NCI-H2171 (cell line): ENCODE measurements around the gene TSPAN12.
"Not testable (repeated sequence)": the region's sequence is repeated elsewhere in the genome, so short reads cannot be mapped to it uniquely, and the experiment has no call there.

Experiments
- DNase-seq: peaks from one replicate; lab custom pipeline; 2025; lab: John Stamatoyannopoulos, UW

TSPAN12 gene

GRCh38 chr7:120805636-120806388, 52.1 kb downstream of the TSPAN12 start:
- DNase-seq, result peak; percentile 35

DNA sequence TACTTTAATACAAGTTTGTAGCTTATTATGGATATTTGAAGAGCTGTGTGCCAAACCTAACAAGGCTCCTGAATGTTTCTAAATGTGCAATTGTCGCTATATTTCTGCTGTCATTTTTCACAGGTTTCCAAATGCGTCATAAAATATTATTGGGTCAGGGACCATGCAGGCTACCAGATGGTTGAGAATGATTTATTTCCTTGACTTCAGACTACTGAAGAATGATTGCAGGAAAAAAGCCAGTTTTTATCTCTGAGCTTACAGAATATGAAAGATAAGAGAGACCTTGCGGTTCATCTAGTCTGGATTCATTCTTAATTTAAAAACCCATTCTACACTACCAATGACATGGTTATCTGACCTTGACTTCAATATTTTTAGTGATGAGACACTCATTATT, 55.2 kb downstream of the TSPAN12 start:
- DNase-seq, result no peak

GRCh38 chr7:120799813-120800475, 58.0 kb downstream of the TSPAN12 start:
- DNase-seq, result no peak

DNA sequence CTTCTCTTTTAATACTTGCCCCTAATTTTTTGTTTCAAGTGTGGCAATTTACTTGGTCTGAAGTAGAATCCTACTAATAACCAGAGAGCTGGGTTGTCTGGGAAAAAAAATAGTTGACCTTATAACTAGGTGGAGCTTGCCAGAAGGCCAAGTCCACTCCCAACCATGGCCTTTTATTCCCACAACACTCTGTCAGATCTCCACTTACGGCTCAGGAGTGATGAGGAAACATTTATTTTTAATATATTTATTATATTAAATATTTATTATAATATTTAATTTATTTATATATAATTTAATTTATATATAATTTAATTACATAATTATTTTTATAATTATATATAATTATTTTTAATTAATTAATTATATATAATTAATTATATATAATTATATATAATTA, 58.8 kb downstream of the TSPAN12 start:
- no peak for DNase-seq

GRCh38 chr7:120797026-120797645, 60.8 kb downstream of the TSPAN12 start:
- no peak for DNase-seq

DNA sequence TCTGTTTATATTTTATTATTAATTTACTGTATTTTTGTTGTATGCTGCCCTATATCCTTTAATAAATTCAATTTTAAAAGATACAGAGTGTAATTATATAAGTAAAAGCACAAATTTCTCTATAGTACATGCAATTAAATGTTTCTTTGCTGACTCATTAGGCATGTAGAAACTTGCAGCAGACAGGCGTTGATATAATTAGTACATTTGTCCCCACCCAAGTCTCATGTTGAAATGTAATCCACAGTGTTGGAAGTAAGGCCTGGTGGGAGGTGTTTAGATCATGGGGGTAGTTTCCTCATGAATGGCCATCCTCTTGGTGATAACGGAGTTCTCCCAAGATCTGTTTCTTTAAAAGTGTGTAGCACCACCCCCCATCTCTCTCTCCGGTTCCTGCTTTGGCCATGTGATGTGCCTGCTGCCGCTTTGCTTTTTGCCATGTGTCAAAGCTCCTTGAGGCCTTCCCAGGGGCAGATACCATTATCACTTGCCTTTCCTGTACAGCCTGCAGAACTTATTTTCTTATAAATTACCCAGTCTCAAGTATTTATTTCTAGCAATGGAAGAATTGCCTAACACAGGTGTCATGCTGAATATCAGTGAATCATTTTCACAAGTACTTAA, 63.7 kb downstream of the TSPAN12 start:
- peak; percentile 1 for DNase-seq

- no peak for DNase-seq
These were observed 64.6 kb downstream of the TSPAN12 start for GRCh38 chr7:120793213-120793936.

DNA sequence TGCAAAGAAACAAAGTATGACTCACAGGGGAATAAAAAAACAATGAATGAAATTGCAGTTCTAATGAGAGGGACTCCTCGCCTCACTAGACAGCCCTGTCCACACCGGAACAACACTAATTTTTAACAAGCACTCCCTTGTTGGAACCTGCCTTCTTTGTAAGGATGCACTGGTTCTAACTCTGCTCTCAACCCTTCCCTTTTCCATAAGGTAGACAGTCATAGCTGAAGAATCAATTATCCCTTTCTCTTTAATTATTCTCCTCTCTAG, 65.1 kb downstream of the TSPAN12 start:
- DNase-seq, result no peak

DNA sequence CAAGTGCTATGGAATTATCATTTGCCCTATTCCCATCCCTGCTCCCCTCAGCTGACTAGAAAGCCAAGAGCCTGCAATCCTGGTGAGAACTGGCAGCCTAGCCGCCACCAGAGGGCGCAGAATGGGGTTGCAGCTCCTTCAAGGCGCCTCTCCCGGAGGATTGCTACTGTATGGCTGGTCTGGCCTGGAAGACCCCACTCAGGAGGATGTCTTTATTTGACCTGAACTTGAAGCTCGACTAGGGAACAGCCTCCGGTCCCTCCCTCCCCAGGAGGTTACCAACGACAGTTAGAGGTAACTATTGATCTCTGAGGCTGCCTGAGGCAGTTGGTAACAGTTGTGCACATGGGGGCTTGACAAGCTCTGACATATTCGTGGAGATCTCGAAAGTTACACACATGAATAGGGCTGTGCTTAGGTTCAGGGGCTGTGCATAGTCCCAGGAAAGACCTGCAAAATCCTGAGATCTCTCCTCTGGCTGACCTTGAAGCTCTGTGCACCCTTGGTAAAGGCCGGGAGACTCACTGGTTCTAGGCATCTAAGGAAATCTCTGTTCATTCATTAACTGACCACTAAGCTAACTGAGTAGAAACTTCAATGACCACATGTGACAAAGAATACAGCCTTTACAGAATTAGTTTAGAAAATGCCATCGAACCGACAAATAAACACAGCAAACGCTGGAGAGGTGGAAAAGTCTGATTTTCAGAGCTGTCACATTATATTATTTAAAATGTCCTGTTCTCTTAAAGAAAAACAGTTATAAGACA, 65.7 kb downstream of the TSPAN12 start:
- DNase-seq, result peak; percentile 54

DNA sequence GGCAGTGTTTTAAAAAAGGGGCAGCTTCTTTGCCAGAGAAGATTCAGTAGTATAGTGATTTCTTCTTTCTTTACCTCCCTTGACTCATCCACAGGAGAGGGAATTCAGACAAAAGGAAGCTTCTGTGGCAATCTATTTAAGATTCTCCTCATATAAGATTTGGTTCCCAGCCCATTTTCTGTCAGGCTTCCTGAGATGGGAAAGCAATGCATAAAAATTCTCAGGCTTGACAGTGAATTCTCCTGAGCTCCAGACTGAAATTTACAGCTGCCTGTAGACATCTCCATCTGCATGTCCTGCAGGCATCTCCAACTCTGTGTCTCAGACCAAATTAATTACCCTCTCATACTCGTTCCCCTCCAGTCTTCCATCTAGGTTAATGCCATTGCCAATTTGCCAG, 72.8 kb downstream of the TSPAN12 start:
- DNase-seq, result no peak

GRCh38 chr7:120783721-120784120, 74.2 kb downstream of the TSPAN12 start:
- DNase-seq, result no peak

- no peak for DNase-seq
These were observed 74.7 kb downstream of the TSPAN12 start for GRCh38 chr7:120783273-120783672.

GRCh38 chr7:120781924-120782323, 76.0 kb downstream of the TSPAN12 start:
- DNase-seq, result not testable (repeated sequence)

DNA sequence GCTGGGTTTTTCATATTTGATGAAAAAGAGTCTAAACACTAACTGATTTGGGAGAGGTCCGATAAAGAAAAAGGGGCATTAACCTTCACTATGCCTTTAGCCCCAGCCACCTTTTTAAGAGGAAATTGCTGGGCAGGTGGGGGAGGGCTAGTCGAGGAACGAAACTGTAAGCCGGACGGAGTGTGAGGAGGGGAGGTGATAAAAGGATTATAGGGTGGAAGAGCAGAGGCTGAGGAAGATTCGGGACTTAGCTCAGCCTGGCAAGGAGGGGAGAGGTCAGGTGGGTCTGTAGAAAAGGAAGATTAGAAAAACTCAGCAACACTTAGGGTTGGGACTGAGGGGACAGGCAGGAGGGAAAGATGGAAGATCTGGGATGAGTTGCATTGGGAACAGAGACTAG, 77.0 kb downstream of the TSPAN12 start:
- DNase-seq, result no peak

GRCh38 chr7:120780451-120780850, 77.5 kb downstream of the TSPAN12 start:
- not testable (repeated sequence) for DNase-seq

DNA sequence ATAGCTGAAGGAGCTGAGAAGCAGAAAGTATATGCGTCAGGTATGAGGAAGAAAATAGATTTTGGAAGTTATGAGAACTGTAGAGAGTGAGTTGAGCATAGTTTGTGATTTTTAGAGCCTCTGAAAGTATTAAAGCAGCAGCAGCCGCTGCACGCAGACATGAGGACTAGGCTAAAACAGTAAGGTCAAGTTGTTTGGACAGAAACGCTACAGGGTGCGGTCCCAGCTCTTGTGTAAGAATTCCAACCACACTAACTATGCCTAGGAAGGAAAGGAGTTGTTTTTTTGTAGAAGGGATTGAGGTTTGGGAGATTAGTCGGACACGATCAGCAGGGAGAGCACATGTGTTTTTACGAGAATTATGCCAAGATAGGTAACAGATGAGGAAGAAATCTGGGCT, 78.9 kb downstream of the TSPAN12 start:
- DNase-seq, result not testable (repeated sequence)

DNA sequence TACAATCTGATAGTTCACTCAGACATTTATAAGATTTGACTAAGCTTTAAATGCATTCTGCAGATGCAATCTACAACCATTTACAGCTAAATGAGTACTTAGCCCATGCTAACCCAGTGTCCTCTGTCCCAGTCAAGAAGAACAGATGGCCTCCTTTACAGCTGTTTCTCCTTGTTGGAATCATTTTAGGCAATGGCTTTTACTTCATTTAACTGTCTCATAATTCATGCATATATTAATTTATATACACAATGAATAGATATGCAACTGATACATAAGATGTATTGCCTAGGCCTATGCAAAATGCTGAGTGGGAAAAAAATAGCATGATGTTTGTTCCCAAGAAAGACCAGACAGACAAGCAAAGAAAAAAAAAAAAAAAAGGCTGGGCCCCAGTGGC, 82.2 kb downstream of the TSPAN12 start:
- no peak for DNase-seq

- no peak for DNase-seq
These were observed 83.5 kb downstream of the TSPAN12 start for GRCh38 chr7:120774481-120774880.

DNA sequence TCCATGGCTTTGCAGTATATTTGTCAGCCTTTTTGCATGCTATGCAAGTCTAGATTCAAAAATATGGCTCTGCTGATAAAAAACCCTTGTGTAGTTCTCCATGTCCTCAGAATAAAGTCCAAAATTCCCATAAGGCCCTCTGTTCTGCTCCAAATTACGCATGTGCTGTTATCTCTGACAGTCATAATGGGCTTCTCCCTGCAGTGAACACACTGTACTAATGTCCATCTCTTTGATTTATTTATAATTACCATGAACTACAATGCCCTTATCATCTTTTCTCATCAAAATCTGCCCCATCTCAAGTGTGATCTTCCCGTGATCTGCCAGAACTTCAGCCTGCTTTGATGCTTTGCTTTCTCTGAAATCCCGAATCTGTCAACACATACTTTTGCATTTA, 87.7 kb downstream of the TSPAN12 start:
- no peak for DNase-seq

- DNase-seq, result no peak
These were observed 97.1 kb downstream of the TSPAN12 start for GRCh38 chr7:120760851-120761250.

GRCh38 chr7:120760050-120760449, 97.9 kb downstream of the TSPAN12 start:
- DNase-seq, result no peak

DNA sequence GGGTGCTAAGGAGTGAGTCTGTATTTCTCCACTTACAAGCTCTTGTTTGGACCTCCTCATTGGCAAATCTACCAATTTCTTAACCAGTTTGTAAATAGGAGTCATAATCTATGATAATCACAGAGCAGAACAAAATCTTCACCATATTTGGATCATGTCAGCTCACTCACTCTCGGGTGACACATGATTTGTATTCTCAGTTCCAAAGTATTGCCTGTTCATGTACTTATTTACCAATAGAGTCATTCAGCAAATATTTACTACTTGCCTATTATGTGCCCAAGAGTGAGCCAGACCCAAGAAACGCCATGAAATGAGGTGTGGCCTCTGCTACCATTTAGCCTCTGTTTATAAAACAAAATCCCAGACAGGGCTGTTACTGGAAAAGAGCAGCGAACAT, 114.8 kb downstream of the TSPAN12 start:
- no peak for DNase-seq
